Measurements from ENCODE around the gene ATAD3B.
"Not testable (repeated sequence)": the region's sequence is repeated elsewhere in the genome, so short reads cannot be mapped to it uniquely, and the experiment has no call there.

ATAD3B gene

DNA sequence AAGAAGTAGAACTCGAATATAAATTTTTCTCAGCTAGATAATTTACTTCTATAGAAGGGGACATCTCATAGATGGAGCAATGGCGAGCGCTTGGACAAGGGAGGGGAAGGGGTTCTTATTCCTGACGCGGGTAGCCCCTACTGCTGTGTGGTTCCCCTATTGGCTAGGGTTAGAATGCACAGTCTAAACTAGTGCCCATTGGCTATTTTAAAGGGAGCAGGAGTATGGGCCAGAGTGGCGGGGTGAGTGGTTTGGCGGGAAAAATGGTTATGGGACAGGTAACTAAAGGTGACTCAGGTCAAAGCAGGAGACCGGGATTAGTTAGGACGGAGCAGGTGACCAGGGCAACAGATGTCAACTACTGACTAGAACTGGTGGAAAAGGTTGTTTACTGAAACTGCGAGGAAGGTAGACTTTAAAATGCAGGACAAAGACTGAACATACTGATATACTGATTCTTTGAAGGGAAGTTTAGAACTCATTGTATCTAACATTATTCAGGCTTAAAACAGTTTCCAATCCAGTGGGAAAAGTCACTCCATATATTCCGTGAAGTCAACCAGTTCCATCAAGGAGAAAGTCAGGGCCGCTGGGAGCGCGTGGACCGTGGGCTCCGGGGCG lies 39.5 kb downstream of the ATAD3B start:
- DNase-seq (ENCODE audit: low read depth in 2 of 2) = no peak

DNA sequence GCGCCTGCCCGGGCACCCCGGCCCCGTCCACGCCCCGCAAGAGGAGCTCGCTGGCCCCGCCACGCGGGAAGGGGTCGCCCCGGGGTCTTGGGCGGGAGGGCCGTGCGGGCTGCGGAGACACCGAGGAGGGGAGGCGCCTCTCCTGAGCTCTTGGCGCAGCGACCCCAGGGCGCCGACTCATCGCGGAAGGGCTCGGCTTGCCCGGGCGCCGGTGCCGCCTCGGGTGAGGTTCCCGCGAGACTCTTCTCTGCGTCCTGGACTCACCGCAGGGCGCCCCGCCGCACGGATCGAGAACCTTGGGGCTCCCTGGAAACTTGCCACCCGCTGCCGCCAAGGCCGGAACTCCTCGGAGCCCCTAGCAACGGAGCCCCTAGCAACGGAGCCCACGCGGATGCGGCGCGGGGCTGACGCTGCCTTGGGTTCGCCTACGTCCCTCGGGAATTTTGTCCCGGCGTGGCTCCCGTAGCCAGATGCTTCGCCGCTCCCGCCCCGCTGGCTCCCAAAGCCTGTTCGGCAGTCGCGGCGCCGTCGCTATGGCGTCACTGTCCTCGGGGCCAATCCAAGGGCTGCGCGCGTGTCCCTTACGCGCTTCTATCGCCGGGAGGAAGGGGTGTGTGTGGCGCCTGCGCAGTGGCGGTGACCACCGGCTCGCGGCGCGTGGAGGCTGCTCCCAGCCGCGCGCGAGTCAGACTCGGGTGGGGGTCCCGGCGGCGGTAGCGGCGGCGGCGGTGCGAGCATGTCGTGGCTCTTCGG lies 40.1 kb downstream of the ATAD3B start, which contains the start of gene ATAD3A:
TSS of gene ATAD3A (plus strand) at position 630 of the 753 bp plus-strand sequence. CDS start at position 737, 107 bp downstream.
- DNase-seq (ENCODE audit: low read depth in 2 of 2) = peak; percentile 94 to 96

DNA sequence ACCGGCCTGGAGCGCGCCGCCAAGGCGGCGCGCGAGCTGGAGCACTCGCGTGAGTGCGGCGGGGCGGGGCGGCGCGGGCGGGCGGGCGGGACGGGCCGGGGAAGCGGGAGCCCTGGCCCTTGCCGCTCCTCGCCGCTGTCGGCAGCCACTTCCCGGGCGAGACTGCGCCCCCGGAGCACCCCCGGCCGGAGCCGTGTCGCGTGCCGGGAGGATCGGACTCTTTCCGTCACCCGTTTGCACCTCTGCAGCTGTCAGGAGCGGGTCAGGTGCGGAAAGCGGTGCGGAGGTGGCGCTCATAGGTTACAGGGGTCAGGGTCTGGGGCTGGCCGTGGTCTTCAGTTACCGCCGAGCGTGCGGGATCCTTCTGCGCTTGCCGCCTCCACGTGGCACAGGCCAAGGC lies 40.9 kb downstream of the ATAD3B start:
- DNase-seq (ENCODE audit: low read depth in 2 of 2) = not testable (repeated sequence)

DNA sequence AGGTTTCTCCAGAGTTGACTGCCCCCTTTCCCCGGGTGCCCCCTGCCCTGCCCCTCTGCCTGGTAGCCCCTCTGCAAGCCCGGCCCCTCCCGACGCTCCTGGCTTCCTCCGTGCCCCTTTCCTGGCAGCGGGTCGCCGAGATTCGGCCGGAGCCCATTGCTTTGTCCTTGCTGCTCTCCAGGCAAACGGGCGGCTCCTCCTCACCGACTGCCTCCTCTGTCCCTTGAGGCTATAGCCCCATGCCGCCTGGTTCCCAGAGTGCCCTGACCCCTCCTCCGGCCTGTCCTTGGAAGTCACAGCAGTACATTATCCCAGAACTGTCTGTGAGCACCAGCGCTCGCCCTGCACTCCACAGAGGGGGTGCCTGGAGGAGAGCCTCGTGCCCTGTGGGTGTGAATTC lies 42.1 kb downstream of the ATAD3B start:
- DNase-seq (ENCODE audit: low read depth in 2 of 2) = not testable (repeated sequence)

DNA sequence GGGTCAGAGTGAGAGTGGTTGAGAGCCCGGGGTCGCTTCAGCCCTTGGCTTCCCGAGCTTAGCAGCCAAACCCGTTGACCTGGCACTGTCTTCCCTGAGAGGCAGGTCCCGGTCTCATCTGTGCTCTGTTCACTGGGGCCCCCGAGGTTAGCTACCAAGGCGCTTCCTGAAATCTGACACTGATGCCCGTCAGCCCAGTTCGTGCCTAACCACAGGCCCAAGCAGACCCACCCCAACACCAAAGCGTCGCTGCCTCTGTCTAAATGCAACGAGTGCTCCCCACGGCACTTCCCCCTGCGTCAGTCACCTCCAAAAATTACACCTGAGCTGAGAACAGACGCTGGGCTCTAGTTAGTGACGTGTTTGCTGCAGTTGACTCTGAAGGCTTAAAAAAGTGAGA lies 42.8 kb downstream of the ATAD3B start:
- not testable (repeated sequence) for DNase-seq (ENCODE audit: low read depth in 2 of 2)

DNA sequence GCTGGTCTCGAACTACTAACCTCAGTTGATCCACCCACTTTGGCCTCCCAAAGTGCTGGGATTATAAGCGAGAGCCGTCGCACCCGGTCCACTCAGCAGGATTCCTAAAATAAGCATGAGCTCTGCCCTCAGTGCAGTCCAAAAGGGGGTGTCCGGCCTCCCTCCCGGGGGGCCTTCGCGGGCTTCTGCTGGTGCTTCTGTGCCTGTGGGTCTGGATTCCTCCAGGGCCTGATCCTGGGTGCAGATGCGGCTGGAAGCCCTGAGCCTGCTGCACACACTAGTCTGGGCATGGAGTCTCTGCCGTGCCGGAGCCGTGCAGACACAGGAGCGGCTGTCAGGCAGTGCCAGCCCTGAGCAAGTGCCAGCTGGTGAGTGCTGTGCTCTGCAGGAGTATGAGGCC lies 45.4 kb downstream of the ATAD3B start:
- not testable (repeated sequence) for DNase-seq (ENCODE audit: low read depth in 2 of 2)

DNA sequence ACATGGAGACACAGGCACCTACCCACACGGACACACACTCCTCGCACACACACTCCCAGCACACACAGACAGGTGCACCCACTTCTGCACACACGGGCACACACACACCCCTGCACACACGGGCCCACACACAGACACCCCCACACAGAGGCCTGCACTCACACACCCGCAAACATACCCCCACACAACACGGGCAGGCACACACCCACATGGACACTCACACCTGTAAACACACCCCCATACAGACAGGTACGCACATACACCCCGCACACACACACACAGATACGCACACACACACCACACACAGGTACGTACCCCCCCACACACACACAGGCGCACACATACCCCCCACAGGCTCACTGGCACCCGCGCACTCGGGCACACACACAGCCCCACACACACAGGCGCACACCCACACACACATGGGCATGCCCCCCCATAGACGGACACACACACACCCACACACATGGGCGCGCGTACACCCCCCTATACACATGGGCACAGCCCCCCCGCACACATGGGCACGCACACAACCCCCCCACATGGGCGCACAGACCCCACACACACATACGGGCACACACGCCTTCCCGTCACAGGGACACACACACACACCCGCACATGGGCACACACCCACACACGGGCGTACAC lies 46.5 kb downstream of the ATAD3B start:
- no peak for DNase-seq (ENCODE audit: low read depth in 2 of 2)

DNA sequence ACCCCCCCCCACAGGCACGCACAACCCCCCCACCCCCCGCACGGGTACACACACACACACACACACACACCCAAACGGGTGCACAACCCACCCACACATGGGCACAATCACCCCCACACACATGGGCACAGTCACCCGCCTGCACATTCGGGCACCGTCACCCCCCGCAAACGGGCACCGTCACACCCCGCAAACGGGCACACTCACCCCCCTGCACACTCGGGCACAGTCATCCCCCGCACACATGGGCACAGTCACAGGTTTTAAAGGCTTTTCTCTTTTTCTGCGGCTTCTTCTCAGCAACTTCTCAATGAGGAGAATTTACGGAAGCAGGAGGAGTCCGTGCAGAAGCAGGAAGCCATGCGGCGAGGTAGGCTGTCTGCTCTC lies 47.0 kb downstream of the ATAD3B start:
- DNase-seq (ENCODE audit: low read depth in 2 of 2) = not testable (repeated sequence)

DNA sequence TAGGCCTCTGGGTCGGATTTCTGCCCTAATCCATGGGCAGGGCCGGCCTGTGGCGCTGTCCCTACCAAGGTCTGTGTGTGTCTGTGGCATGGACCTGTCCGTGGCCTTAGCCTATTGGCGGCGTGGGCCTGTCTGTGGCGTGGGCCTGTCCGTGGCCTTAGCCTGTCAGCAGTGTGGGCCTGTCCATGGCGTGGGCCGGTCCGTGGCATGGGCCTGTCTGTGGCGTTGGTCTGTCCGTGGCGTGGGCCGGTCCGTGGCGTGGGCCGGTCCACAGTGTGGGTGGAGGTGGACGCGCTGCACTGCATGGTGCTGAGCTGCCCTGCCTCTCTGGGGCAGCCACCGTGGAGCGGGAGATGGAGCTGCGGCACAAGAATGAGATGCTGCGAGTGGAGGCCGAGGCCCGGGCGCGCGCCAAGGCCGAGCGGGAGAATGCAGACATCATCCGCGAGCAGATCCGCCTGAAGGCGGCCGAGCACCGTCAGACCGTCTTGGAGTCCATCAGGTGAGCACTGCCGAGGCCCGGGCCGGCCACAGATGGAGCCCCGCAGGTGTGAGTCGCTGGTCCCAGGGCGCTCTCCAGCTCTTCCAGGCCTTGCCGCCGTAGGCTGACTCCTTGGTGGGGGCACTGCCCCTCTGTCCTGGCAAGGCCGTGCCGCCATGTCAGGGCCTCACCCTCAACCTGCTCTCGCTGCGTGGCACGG lies 48.4 kb downstream of the ATAD3B start:
- not testable (repeated sequence) for DNase-seq (ENCODE audit: low read depth in 2 of 2)

DNA sequence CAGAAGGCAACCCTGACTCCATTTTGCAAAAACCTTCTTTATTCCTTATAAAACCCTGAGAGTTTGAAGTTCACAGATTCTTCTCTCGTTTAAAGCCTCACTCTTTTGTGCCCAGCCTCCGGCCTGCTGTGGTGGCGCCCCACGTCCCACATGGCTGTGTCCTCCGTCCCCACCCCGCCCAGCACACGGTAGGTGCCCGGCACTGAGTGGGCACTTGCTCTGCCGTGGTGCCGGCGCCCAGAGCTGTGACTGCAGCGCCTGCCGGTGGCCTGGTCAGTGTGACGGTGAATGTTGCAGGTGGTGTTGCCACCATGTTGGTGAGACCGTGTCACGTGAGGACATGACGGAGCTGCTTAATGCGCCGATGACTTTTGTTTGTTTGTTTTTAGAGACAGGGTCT lies 49.8 kb downstream of the ATAD3B start:
- no peak for DNase-seq (ENCODE audit: low read depth in 2 of 2)

DNA sequence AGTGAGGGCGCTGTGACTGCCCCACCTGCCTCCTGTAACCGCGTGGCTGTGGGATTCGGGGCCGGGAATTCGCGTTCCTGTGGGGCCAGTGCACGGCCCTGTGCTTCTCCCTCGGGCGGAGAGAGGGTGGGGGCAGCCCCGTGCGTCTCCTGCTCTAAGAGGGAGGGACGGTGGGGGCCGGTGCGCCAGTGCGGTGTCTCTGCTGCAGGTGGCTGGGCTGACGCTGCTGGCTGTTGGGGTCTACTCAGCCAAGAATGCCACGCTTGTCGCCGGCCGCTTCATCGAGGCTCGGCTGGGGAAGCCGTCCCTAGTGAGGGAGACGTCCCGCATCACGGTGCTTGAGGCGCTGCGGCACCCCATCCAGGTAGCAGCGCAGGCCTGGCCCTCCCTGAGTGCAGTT lies 51.0 kb downstream of the ATAD3B start:
- DNase-seq (ENCODE audit: low read depth in 2 of 2) = not testable (repeated sequence)

DNA sequence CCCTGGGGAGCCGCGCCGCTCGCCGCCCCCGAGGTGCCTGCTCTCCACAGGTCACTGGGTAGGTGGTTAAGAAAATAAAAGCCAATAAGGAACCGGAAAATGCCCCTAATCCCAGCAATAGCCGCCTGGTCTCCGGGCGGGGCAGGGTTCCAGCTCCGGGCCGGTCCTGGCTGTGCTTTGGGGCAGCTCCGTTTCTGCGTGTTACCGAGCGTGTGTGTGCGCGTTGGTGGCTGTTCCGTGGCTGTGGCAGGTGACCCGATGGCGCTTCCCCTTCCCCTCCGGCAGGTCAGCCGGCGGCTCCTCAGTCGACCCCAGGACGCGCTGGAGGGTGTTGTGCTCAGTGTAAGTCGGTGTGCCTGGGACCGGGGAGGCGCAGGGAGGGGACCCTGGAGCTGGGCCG lies 51.7 kb downstream of the ATAD3B start:
- DNase-seq (ENCODE audit: low read depth in 2 of 2) = not testable (repeated sequence)

DNA sequence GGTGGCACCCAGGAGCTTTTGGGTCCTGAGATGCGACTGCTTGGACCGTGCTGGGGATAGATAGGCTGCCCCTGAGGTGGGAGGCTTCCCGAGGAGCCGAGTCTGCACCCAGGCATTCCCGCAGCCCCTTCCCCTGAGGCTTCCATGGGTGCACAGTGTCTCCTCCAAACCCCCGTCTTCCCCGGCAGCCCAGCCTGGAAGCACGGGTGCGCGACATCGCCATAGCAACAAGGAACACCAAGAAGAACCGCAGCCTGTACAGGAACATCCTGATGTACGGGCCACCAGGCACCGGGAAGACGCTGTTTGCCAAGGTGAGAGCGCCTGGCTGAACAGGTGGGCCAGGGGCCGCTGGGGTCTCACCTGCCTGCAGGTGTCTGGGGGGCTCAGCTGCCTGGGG lies 52.1 kb downstream of the ATAD3B start:
- not testable (repeated sequence) for DNase-seq (ENCODE audit: low read depth in 2 of 2)

DNA sequence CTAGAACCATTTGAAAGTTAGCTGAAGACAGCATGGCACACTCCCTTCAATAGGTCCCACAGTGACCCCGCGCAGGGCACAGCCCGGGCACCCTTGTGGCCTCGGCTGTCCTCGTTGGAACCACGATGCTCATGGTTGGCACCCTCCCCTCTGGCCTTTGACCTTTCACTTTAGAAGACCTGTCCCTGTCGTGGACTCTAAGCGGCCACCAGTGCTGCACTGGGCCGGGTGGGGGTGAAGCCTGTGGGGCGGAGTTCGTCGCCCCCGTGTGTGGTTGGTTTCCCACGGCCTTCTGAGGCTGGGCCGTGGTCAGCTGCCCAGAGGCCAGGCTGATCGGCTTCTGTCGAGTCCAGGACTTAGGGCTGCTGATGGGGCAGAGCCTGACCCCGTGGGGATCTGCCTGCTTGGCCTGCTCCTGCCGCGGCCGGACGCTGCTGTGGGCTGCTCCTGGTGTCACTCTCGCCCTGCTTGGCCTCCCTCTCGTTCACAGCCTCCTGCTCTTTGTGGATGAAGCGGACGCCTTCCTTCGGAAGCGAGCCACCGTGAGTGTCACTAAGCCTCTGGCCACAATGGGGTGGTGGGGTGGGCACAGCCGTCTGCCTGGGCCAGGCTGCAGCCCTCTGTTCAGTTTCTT lies 53.3 kb downstream of the ATAD3B start:
- not testable (repeated sequence) for DNase-seq (ENCODE audit: low read depth in 2 of 2)

DNA sequence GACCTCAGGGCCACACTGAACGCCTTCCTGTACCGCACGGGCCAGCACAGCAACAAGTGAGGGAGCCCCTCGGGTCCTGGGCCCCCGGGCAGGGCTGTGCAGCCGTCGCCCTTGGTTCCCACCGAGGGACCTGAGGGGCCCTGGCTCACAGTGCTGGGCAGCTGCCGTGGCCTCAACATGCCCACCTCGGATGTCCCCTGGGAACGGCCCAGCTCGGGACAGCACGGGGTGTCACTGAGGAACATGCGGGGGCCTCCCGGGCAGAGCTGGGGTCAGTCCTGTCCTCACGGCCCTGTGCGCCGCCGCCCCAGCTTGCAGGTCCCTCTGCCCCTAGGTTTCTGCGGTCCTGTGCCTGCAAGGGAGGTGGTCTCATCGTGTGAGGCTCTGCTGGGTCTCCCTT lies 54.9 kb downstream of the ATAD3B start:
- DNase-seq (ENCODE audit: low read depth in 2 of 2) = not testable (repeated sequence)

DNA sequence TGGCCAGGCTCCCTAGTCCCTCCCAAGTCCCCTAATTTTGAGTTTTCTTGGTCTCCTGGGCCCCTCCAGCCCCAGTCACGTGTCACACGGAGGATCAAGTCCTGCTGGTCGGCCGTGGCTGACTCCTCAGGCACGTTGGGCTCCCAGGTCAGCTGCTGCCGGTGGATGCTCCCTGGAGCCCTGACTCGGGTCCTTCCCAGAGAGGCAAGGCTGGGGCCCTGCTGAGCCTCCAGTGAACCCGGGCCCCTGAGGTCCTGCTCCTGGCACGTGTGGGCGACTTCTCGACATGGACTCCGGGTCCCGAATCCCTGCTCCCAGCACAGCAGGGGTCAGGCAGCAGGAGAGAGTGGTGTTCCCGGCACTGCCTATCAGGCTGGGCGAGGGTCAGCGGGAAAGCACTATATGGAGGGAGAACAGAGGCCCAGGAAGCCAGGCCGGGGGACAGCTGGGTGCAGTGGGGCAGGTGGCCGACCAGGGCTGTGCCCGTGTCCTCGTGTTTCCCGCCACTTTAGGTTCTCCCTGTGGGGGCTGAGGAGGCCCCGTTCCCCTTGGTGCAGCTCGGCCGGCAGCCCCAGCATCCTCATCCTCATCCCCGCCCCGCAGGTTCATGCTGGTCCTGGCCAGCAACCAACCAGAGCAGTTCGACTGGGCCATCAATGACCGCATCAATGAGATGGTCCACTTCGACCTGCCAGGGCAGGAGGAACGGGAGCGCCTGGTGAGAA lies 55.7 kb downstream of the ATAD3B start:
- no peak for DNase-seq (ENCODE audit: low read depth in 2 of 2)

DNA sequence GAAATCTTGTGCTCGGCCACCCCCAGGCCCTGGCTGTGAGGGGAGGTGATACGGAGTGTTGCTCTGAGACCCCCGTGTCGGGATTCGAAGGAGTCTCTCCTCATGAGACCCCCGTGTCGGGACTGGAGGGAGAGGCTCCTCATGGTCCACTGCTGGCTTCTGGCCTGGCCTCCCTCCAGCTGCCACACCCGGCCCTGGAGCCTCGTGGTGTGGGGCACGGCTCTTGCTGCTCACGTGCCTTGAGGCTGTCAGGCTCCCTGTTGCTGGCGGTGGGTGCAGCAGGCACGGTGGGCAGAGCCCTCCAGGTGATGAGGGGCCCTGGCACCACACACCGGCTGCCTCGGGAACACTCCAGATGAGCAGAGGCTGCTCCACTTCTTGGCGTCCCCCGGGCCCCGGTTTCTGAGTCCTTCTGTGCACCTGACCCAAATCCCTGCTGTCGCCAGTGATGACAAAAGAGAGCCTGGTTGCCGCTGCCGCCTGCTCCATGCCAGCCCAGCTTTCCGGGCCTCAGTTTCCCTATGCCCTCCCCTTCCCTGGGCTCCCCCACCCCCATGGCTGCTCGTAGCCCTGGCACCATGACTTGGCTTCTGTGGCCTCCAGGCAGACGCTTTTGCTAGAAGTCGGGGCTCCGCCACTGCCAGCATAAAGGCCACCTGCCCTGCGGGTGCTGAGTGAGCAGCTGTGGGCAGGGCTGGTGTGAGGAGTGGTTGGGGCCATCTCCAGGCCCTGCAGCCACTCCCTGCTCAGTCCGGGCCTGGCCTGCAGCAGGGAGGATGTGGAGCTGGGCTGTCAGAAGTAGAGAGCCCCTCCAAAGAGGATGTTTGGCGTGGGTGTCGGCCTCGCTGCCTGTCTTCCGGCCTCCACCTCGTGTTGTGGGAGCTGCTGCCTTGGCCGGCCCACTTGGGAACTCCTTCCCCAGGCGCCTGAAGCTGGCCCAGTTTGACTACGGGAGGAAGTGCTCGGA lies 57.0 kb downstream of the ATAD3B start:
- DNase-seq (ENCODE audit: low read depth in 2 of 2) = no peak

DNA sequence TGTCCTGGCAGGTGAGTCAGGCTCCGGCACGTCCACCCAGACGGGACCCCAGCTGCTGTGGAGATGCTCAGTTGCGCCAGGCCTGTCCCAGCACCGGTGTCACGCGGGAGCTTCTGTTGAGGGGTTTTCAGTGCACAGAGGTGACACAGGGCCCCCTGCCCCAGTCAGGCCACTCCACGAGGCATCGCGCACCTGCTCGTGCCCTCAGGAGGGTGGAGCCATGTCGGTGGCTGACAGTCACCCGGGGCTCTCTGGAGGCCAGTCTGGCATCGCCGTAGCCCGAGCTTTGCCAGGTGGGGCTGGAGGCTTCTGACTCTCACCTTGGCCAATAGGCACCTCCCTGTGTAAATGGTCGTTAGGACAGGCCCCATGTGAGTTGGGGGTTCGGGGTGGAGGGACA lies 57.8 kb downstream of the ATAD3B start:
- no peak for DNase-seq (ENCODE audit: low read depth in 2 of 2)

DNA sequence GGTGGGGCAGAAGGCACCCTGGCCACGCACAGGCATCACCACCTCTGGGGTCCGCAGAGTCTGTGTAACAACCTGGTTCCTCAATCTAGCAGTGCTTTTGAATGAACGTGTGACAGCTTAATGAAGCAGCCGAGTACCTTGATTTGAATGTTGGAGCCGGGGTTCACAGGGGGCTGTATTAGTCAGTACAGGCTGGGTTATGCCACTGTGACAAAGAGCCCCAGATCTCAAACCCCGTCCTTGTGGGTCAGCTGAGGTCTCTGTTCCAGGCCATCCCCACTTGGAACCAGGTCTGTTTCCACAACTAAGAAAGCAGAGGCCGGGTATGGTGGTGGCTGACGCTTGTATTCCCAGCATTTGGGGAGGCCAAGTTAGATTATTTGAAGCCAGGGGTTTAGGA lies 58.4 kb downstream of the ATAD3B start:
- DNase-seq (ENCODE audit: low read depth in 2 of 2) = no peak

DNA sequence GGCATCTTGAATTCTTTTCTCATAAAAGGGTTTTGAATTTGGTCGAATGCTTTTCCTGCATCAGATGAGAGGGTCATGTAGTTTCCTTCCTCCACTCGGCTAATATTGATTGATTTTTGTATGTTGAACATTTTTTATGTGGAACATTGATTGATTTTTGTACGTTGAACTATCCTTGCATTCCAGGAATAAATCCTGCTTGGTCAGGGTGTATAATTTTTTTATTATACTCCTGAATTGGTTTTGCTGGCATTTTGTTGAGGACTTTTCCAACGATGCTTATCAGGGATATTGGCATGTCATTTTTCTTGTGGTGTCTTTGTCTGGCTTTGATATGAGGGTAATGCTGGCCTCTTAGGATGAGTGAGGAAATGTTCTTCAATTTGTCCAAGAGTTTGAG lies 60.4 kb downstream of the ATAD3B start:
- DNase-seq (ENCODE audit: low read depth in 2 of 2) = no peak

All from stimulated activated CD4-positive, alpha-beta T cell treated with anti-CD3 and anti-CD28 coated beads, Interleukin-12 subunit alpha, Interleukin-12 subunit beta, amount 100 ng/mL, for 24 hours (primary cell).